Spleen (tissue), 11 donors: Measurements from ENCODE around the gene PSENEN. TPM values are rescaled to one million over a fixed set of nuclear protein-coding genes. Genes with fewer than 3 reads are reported as not detected.

Experiments
- DNase-seq: peaks from one replicate; pipeline ENCODE4 v3.0.0-alpha.2; 2020
- H3K27ac ChIP-seq, 8 donors: fragments of 200-600 bp; sonication (generic) in 7 of 8; 1 replicate in 4 of 8; 2 replicates in 4 of 8; pipeline versions ENCODE4 v1.5.0 to v1.8.0; 2016 to 2021; ENCODE audit warnings: inconsistent platforms in 4 of 8, mild to moderate bottlenecking in 4 of 8, moderate library complexity in 1 of 8
- H3K27me3 ChIP-seq, 7 donors: fragments of 200-600 bp; sonication (generic) in 6 of 7; replicated peaks in 1 of 7; 1 replicate in 4 of 7; 2 replicates in 3 of 7; pipeline versions ENCODE4 v1.5.0 to v1.8.0; 2016 to 2021; ENCODE audit warnings: inconsistent platforms in 3 of 7, mild to moderate bottlenecking in 1 of 7
- H3K36me3 ChIP-seq, 6 donors: fragments of 200-600 bp; sonication (generic) in 5 of 6; 1 replicate in 4 of 6; 2 replicates in 2 of 6; pipeline versions ENCODE4 v1.5.0 to v1.8.0; 2016 to 2021; ENCODE audit warnings: inconsistent platforms in 2 of 6
- H3K4me1 ChIP-seq, 6 donors: fragments of 200-600 bp; sonication (generic) in 5 of 6; 1 replicate in 3 of 6; 2 replicates in 3 of 6; pipeline versions ENCODE4 v1.5.0 to v1.8.0; 2016 to 2021; ENCODE audit warnings: inconsistent platforms in 3 of 6
- H3K4me3 ChIP-seq, 8 donors: fragments of 200-600 bp; sonication (generic) in 7 of 8; 1 replicate in 4 of 8; 2 replicates in 4 of 8; pipeline versions ENCODE4 v1.5.0 to v1.8.0; 2016 to 2021; ENCODE audit warnings: inconsistent platforms in 4 of 8, mild to moderate bottlenecking in 4 of 8, moderate library complexity in 2 of 8
- H3K9me3 ChIP-seq, 8 donors: fragments of 200-600 bp; sonication (generic) in 7 of 8; 1 replicate in 4 of 8; 2 replicates in 4 of 8; pipeline versions ENCODE4 v1.5.0 to v1.8.0; 2016 to 2021; ENCODE audit warnings: inconsistent platforms in 4 of 8
- POLR2A ChIP-seq, 3 donors: fragments of 450-650 bp; IDR thresholded peaks; one replicate each; pipeline ENCODE4 v1.5.1; 2017; ENCODE audit warnings: antibody characterized with exemption in 3 of 3, mild to moderate bottlenecking in 1 of 3
- POLR2AphosphoS5 ChIP-seq, 3 donors: sonication (generic); formaldehyde crosslinking; IDR thresholded peaks; one replicate each; pipeline ENCODE4 v1.5.1; 2017; ENCODE audit warnings: antibody characterized with exemption in 3 of 3
- WGBS, 5 donors: extraction: QIAGEN DNeasy Blood & Tissue Kit in 3 of 5; methylation state at CpG; one replicate each; pipeline versions ENCODE4 v1.1.5 to v1.1.7; 2013 to 2018; 5-methylcytosine and 5-hydroxymethylcytosine counted together
- intact Hi-C: fragments of 100-400 bp; cut with DNase I; formaldehyde crosslinking; loops from one replicate; pipeline ENCODE4 v1.15.0; 2023; ENCODE audit warnings: low total_unique reads
- polyA plus RNA-seq, 3 donors: library from polyadenylated mRNA; stranded (reverse); fragments of 200-250 nt; gene quantifications; one replicate each; pipeline ENCODE4 v1.2.1, GENCODE V29; 2013
- total RNA-seq, 7 donors: library from RNA; depleted of rRNA in 3 of 7; stranded (reverse); fragments of >200 nt in 3 of 7; fragmentation: NEBNext Ultra II Directional in 4 of 7; extraction: Animal tissue kit (Norgen Biotek cat#: 25700) in 4 of 7; gene quantifications; one replicate each; pipeline versions ENCODE4 v1.1.0 to v1.2.1, GENCODE V29; 2016 to 2021
- TF ChIP-seq, protein P1 (sequence below), 11 experiments: fragments of 200-600 bp in 7 of 11; fragments of 450-650 bp in 4 of 11; sonication (generic) in 4 of 11; IDR thresholded peaks in 8 of 11; conservative IDR thresholded peaks in 3 of 11; 1 replicate in 7 of 11; 2 replicates in 4 of 11; pipeline versions ENCODE4 v1.4.0 to v1.8.0; 2016 to 2021; ENCODE audit warnings: antibody characterized with exemption in 11 of 11, inconsistent platforms in 4 of 11, mild to moderate bottlenecking in 1 of 11
- donor health status: healthy with polysubstance abuse.
- donor health status: DM: no; HTN: no; CAD: no; lungs with moderate emphysema.
- donor health status: DM: no; HTN: no; CAD: no.
- donor health status: Bipolar disorder and iron deficiency.
- donor health status: healthy.
- donor health status: DM: no; HTN: no; CAD: no.
- donor health status: DM: yes; HTN: yes; CAD: no.

The PSENEN gene
- total and polyA plus RNA-seq, 10 donors: 37.5 to 71.3 (median 51.0) TPM

DNA sequence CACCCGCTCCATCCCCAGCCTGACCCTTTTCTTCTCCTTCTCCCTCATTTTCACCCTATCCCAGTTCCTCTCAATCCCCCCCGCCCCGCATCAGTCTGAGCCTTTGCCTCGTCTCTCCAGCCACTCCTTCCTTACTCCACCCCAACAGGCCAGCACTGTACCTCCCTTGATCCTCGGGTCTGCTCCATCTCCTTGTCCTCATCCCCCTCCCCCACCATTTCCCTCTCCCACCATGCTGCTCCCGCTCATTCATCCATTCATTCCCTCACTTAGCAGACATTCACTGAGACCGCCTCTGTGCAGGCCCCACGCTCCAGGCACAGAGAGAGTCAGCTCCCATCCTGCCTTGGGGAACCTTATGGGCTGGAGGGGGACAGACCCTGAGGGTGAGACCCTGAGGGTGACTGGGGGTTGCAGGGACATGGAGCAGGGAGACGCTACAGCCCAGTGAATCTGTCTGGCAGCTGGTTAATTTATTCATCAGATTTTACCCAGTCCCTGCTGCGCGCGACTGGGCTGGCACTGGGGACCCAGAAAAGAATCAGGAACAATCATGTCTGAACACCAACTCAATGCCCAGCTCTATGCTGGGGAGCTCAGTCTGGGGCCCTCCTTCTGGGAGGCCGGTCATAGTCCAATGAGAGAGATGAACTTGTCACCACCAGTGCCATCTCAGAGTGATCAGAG is 30.8 kb downstream of the PSENEN start:
- Histone ChIP-seq H3K27ac (peak overlapping the region in 2 of 8 donors; percentile 78 to 85), H3K9me3 (no peaks in the 10 kb centered on the region), H3K4me3 (peak overlapping the region; percentile 89 to 100 (median 98)), H3K4me1 (peaks cover 4 to 22% (median 18%) of the 10 kb centered on the region in 6 donors), H3K36me3 (peaks cover 0 to 35% (median 12%) of the 10 kb centered on the region in 6 donors), H3K27me3 (no peaks in the 10 kb centered on the region)
- intact Hi-C loops: no loop called here
- no peak for DNase-seq
- TF ChIP-seq POLR2AphosphoS5 (IDR thresholded peaks at IDR 0.05) (no peak), POLR2A (IDR thresholded peaks at IDR 0.05) (no peak)
- TF ChIP-seq, protein P1, sequence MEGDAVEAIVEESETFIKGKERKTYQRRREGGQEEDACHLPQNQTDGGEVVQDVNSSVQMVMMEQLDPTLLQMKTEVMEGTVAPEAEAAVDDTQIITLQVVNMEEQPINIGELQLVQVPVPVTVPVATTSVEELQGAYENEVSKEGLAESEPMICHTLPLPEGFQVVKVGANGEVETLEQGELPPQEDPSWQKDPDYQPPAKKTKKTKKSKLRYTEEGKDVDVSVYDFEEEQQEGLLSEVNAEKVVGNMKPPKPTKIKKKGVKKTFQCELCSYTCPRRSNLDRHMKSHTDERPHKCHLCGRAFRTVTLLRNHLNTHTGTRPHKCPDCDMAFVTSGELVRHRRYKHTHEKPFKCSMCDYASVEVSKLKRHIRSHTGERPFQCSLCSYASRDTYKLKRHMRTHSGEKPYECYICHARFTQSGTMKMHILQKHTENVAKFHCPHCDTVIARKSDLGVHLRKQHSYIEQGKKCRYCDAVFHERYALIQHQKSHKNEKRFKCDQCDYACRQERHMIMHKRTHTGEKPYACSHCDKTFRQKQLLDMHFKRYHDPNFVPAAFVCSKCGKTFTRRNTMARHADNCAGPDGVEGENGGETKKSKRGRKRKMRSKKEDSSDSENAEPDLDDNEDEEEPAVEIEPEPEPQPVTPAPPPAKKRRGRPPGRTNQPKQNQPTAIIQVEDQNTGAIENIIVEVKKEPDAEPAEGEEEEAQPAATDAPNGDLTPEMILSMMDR (IDR thresholded peaks at IDR 0.05 in 8 of 11, conservative IDR thresholded peaks at IDR 0.05 in 3 of 11): no peak
- 58 to 70% (median 67%) methylated on average over 13 of the region's 13 CpGs for WGBS, 5 donors

DNA sequence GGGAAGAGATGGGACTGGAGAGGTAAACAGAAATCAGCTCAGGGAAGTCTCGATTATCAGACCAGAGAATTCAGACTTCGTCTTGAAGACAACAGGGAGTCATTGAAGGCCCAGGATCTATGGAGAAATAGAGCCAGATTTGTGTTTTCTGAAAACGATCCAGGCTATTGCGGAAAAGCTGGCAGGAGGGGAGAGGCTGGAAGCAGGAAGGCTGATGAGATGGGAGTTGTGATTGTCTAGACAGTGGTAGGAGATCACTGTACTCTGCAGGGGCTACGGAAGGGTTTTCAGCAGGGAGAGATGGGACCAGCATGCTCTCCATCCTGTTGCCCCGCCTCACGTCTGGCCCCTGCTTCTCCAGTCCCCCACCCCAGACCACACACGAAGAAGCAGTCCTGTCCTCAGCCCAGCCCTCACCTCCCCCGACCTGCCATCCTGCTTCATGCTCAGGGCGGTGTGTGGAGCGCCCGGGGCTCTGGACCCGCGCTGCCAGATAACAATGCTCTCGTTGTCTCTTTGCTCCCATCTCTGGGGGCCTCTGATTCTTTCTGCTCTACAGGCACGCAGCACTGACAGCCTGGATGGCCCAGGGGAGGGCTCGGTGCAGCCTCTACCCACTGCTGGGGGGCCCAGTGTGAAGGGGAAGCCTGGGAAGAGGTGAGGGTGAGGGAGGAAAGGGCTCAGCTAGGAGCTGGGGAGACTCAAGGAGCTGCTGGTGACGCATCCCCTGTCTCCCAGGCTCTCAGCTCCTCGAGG is 31.8 kb downstream of the PSENEN start:
- no peaks in the 10 kb centered on the region for H3K9me3 ChIP-seq
- H3K4me3 ChIP-seq: no peak overlapping the region
- TF ChIP-seq POLR2AphosphoS5 (IDR thresholded peaks at IDR 0.05): no peak
- no peak for TF ChIP-seq POLR2A (IDR thresholded peaks at IDR 0.05)
- peaks cover 4 to 22% (median 18%) of the 10 kb centered on the region in 6 donors for H3K4me1 ChIP-seq
- whole genome bisulfite sequencing, 5 donors: 82 to 88% (median 86%) methylated on average over 18 to 19 of the region's 19 CpGs
- H3K36me3 ChIP-seq: peaks cover 0 to 46% (median 18%) of the 10 kb centered on the region in 6 donors
- DNase-seq: no peak
- no peak overlapping the region for H3K27ac ChIP-seq
- H3K27me3 ChIP-seq: no peaks in the 10 kb centered on the region
- intact Hi-C loops: no loop called here

DNA sequence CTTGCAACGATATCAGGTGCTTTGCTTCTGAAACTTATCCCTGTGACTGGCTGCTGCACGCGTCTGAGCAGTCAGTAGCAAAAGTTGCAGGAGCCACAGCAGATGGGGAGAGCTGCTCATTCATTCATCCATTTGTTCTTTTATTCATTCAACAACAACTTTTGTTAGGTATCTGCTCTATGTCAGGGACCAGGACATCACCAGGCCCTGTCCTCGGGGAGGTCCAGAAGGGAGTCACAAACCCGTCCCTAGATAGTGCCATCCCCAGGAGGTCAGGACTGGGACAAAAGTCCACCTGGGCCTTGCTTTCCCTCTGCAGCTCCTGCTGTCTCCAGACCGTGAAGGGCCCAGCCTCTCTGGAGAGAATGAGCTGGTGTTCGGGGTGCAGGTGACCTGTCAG is 32.5 kb downstream of the PSENEN start:
- WGBS, 5 donors: 81 to 94% (median 91%) methylated on average over 7 of the region's 7 CpGs
- Histone ChIP-seq H3K4me1 (peaks cover 4 to 22% (median 18%) of the 10 kb centered on the region in 6 donors), H3K27ac (no peak overlapping the region), H3K4me3 (no peak overlapping the region), H3K36me3 (peaks cover 0 to 53% (median 23%) of the 10 kb centered on the region in 6 donors), H3K9me3 (no peaks in the 10 kb centered on the region), H3K27me3 (no peaks in the 10 kb centered on the region)
- intact Hi-C loops: no loop called here
- DNase-seq: no peak
- no peak for TF ChIP-seq POLR2A (IDR thresholded peaks at IDR 0.05)
- TF ChIP-seq, protein P1 (IDR thresholded peaks at IDR 0.05 in 8 of 11, conservative IDR thresholded peaks at IDR 0.05 in 3 of 11): no peak
- no peak for TF ChIP-seq POLR2AphosphoS5 (IDR thresholded peaks at IDR 0.05)

DNA sequence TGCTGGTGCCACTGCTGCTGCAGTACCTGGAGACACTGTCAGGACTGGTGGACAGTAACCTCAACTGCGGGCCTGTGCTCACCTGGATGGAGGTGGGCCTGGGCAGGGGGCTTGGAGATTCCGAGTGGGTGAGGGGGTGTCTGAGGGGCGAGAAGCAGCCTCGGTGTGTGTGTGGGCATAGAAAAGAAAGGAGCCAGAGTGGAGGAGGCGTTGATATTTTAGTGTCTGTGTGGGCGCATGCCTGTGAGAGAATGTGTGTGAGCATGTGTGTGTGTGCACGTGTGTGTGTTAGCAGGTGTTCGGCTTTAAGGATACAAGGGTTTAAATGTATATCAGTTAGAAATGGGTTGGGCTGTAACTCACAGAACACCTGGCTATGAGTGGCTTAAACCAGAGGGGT is 33.6 kb downstream of the PSENEN start:
- WGBS, 5 donors: 90 to 95% (median 91%) methylated on average over 8 of the region's 8 CpGs
- Histone ChIP-seq H3K27me3 (no peaks in the 10 kb centered on the region), H3K9me3 (no peaks in the 10 kb centered on the region), H3K27ac (no peak overlapping the region), H3K4me3 (no peak overlapping the region), H3K4me1 (peaks cover 4 to 22% (median 18%) of the 10 kb centered on the region in 6 donors), H3K36me3 (peaks cover 0 to 62% (median 24%) of the 10 kb centered on the region in 6 donors)
- intact Hi-C loops: no loop called here
- no peak for DNase-seq
- TF ChIP-seq, protein P1 (IDR thresholded peaks at IDR 0.05 in 8 of 11, conservative IDR thresholded peaks at IDR 0.05 in 3 of 11): no peak
- no peak for TF ChIP-seq POLR2AphosphoS5 (IDR thresholded peaks at IDR 0.05)
- no peak for TF ChIP-seq POLR2A (IDR thresholded peaks at IDR 0.05)
